Measurements from ENCODE around the gene JPH4.

The JPH4 gene

GRCh38 chr14:23533652-23534435, 44.7 kb downstream of the JPH4 start:
- peaks cover 38% of the 10 kb centered on the region for H3K36me3 Mint-ChIP-seq (ENCODE audit: low read depth)
- no peaks in the 10 kb centered on the region for H3K9me3 Mint-ChIP-seq
- H3K27me3 Mint-ChIP-seq (ENCODE audit: low read depth, poor library complexity): peaks cover 25% of the 10 kb centered on the region
- H3K4me3 Mint-ChIP-seq: no peak overlapping the region
- no peak overlapping the region for H3K27ac Mint-ChIP-seq
- TF ChIP-seq CTCF (IDR thresholded peaks at IDR 0.05): no peak
- H3K4me1 Mint-ChIP-seq: peaks cover 56% of the 10 kb centered on the region
- DNase-seq: no peak

DNA sequence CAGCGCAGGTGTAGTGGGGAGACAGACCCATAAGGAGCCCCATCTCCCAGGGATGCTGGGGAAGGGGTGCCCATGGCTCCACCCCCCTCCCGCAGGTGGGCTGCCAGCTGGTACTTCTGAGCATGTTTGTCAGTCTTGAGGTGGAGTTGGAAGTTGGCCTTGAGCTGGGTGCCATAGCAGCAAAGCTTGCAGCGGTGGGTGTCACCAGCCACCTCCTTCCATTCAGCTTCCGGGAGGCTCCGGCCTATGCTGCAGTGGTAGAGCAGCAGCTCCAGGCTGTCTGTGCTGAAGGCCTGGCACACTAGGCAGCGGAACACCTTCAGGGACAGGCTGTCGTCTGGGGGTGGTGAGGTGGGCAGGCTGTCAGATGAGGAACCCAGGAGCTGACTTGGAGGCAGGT, 45.9 kb downstream of the JPH4 start:
- no peak for DNase-seq
- no peak overlapping the region for H3K27ac Mint-ChIP-seq
- H3K9me3 Mint-ChIP-seq: no peaks in the 10 kb centered on the region
- no peak for TF ChIP-seq CTCF (IDR thresholded peaks at IDR 0.05)
- peaks cover 53% of the 10 kb centered on the region for H3K4me1 Mint-ChIP-seq
- H3K27me3 Mint-ChIP-seq (ENCODE audit: low read depth, poor library complexity): peaks cover 25% of the 10 kb centered on the region
- H3K36me3 Mint-ChIP-seq (ENCODE audit: low read depth): peaks cover 46% of the 10 kb centered on the region
- H3K4me3 Mint-ChIP-seq: no peak overlapping the region

DNA sequence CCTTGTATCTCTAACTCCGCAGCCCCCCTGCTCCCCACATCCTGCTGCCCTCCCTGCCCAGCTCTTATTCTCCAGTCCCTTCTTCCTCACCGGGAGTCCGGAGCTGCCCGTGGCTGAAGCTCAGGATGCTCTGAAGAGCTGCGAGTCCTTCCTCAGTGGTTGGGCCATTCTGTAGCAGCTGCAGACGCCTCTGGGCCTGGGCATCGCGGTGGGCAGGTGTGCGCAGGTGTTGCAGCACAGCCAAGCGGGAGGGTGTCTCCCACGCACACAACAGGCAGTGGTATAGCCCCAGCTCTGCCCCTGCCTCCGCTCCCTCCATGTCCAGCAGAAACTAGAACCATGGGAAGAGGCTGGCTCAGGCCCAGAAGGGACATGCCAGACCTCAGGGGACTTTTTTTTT, 47.2 kb downstream of the JPH4 start:
- Mint-ChIP-seq H3K27me3 (ENCODE audit: low read depth, poor library complexity) (peaks cover 22% of the 10 kb centered on the region), H3K4me3 (no peak overlapping the region), H3K27ac (no peak overlapping the region)

GRCh38 chr14:23530375-23531055, 48.1 kb downstream of the JPH4 start:
- Mint-ChIP-seq H3K4me1 (peaks cover 35% of the 10 kb centered on the region), H3K27ac (peak overlapping the region; percentile 88), H3K4me3 (peak overlapping the region; percentile 20), H3K36me3 (ENCODE audit: low read depth) (peaks cover 54% of the 10 kb centered on the region), H3K27me3 (ENCODE audit: low read depth, poor library complexity) (peaks cover 21% of the 10 kb centered on the region), H3K9me3 (no peaks in the 10 kb centered on the region)
- DNase-seq: no peak
- TF ChIP-seq CTCF (IDR thresholded peaks at IDR 0.05): no peak

More for the DNA sequence above, 47.2 kb downstream of the JPH4 start:
- H3K36me3 Mint-ChIP-seq (ENCODE audit: low read depth): peaks cover 54% of the 10 kb centered on the region
- peaks cover 42% of the 10 kb centered on the region for H3K4me1 Mint-ChIP-seq
- no peaks in the 10 kb centered on the region for H3K9me3 Mint-ChIP-seq
- no peak for TF ChIP-seq CTCF (IDR thresholded peaks at IDR 0.05)
- DNase-seq: no peak

GRCh38 chr14:23529016-23529415, 49.6 kb downstream of the JPH4 start:
- Mint-ChIP-seq H3K4me3 (no peak overlapping the region), H3K27ac (peak overlapping the region; percentile 88), H3K9me3 (no peaks in the 10 kb centered on the region), H3K27me3 (ENCODE audit: low read depth, poor library complexity) (peaks cover 9% of the 10 kb centered on the region), H3K4me1 (peaks cover 35% of the 10 kb centered on the region), H3K36me3 (ENCODE audit: low read depth) (peaks cover 50% of the 10 kb centered on the region)
- TF ChIP-seq CTCF (IDR thresholded peaks at IDR 0.05): no peak
- no peak for DNase-seq

Data from nephron progenitor cell (in vitro differentiated cells).